Naive B cell (primary cell): ENCODE data around the gene TMEM150B. TPM values are rescaled to one million over a fixed set of nuclear protein-coding genes. Genes with fewer than 3 reads are reported as not detected.

ENCODE experiments used
- ATAC-seq, 2 donors: fragments of 150-1000 bp; cut with Tn5 transposase; 2 replicates each; pipeline ENCODE4 v1.10.0; 2021; ENCODE audit warnings: low read depth in 2 of 2, mild to moderate bottlenecking in 2 of 2, moderate library complexity in 2 of 2
- DNase-seq: peaks from one replicate; pipeline ENCODE4 v3.0.0; 2022
- H3K27ac Mint-ChIP-seq, 6 donors: one replicate each; pipeline ENCODE4 v1.8.0; 2020 to 2022; ENCODE audit warnings: mild to moderate bottlenecking in 6 of 6, mixed read lengths in 6 of 6, moderate library complexity in 5 of 6, inconsistent platforms in 2 of 6
- H3K27me3 Mint-ChIP-seq, 3 donors: one replicate each; pipeline ENCODE4 v1.8.0; 2021 to 2022; ENCODE audit warnings: mixed read lengths in 3 of 3, mild to moderate bottlenecking in 1 of 3
- H3K36me3 Mint-ChIP-seq, 2 donors: one replicate each; pipeline ENCODE4 v1.8.0; 2020 to 2022; ENCODE audit warnings: mixed read lengths in 2 of 2, inconsistent platforms in 1 of 2, mild to moderate bottlenecking in 1 of 2
- H3K4me1 Mint-ChIP-seq, 3 donors: one replicate each; pipeline ENCODE4 v1.8.0; 2020 to 2022; ENCODE audit warnings: mixed read lengths in 3 of 3, inconsistent platforms in 1 of 3, mild to moderate bottlenecking in 1 of 3, moderate library complexity in 1 of 3
- H3K4me3 Mint-ChIP-seq, 8 donors: one replicate each; pipeline ENCODE4 v1.8.0; 2020 to 2022; ENCODE audit warnings: mild to moderate bottlenecking in 8 of 8, mixed read lengths in 8 of 8, moderate library complexity in 8 of 8, inconsistent platforms in 2 of 8
- H3K9me3 Mint-ChIP-seq, 7 donors: one replicate each; pipeline ENCODE4 v1.8.0; 2020 to 2022; ENCODE audit warnings: mixed read lengths in 7 of 7, mild to moderate bottlenecking in 5 of 7, inconsistent platforms in 2 of 7, moderate library complexity in 1 of 7
- polyA plus RNA-seq, 6 donors: library from polyadenylated mRNA; unstranded; fragments of 300-500 nt; fragmentation: Illumina TruSeq; gene quantifications; one replicate each; pipeline ENCODE4 v1.2.3, GENCODE V29; 2021; ENCODE audit warnings: low read depth in 6 of 6

TMEM150B gene
- polyA plus RNA-seq, 6 donors from 2014 or later: not detected

DNA sequence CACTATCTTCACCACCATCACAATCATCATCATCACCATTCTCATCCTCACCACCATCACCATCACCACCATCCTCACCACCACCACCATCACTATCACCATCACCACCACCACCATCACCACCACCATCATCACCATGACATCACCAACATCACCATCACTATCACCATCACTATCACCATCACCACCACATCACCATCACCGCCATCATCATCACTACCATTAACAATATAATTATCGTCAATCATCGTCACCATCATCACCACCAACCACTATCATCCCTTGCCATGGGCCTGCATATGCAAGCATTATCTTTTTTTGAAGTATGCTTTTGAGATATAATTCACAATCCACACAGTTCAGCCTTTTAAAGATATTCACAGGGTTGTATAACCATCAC is 58.7 kb downstream of the TMEM150B start:
- DNase-seq (no peak), ATAC-seq (no peak)
- Mint-ChIP-seq H3K27ac (peak overlapping the region in 2 of 6 donors; percentile 5 to 76), H3K27me3 (no peaks in the 10 kb centered on the region), H3K9me3 (peaks cover 0 to 5% (median 2%) of the 10 kb centered on the region in 7 donors), H3K4me1 (peaks cover 8 to 22% (median 8%) of the 10 kb centered on the region in 3 donors), H3K36me3 (peaks cover 14 to 26% of the 10 kb centered on the region in 2 donors), H3K4me3 (peak overlapping the region in 1 of 8 donors; percentile 59)

DNA sequence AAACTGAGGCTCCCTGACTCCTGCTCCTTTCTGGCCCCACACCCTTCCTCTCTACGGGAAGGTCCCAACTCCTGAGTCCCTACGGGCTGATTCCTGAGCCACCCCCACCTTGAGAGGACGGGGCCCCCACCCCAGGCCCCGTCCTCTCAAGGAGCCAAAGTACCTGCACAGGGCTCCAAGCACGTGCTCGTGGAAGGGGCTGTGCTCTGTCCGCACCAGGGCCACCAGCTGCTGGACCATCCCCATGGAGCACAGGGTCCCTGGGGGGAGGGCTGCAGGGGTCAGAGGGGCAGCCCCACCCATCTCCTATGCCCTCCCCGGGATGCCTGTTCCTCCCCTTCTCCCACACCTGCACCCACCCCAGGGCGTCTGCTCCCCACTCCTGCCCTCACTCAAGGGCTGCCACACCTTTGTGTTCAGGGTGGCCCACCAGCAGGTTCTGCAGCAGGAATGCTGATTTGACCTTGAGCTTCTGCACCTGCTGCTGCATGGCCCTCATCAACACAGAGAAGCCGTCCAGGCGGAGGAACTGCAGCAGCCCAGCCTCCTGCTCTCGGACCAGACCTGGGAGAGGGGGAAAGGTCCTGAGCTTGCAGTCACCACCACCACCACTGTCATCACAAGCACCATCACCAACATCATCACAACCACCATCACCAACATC is 59.3 kb downstream of the TMEM150B start:
- no peak for DNase-seq
- Mint-ChIP-seq H3K27me3 (no peaks in the 10 kb centered on the region), H3K36me3 (peaks cover 14 to 23% of the 10 kb centered on the region in 2 donors), H3K4me3 (peak overlapping the region in 2 of 8 donors; percentile 59 to 65), H3K27ac (no peak overlapping the region), H3K4me1 (peaks cover 8 to 19% (median 8%) of the 10 kb centered on the region in 3 donors), H3K9me3 (peaks cover 0 to 5% (median 2%) of the 10 kb centered on the region in 7 donors)
- no peak for ATAC-seq

DNA sequence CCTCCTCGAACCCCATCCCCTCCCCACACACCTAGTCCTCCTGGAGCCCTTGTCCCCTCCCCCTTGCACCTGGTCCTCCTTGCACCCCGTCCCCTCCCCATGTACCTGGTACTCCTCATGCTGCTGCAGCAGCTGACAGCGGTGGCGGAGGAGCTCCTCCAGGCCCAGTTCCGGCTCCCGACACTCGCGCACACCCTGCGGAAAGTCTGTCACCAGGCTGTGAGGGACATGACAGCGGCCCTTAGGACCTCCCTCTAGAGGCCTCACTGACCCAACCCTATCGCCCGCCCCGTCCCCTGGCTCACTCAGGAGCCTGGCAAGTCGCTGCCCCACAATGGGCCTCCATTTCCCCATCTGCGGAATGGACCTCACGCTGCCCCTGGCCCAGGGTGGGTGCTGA is 60.0 kb downstream of the TMEM150B start:
- Mint-ChIP-seq H3K27ac (no peak overlapping the region), H3K9me3 (peaks cover 0 to 5% (median 2%) of the 10 kb centered on the region in 7 donors), H3K27me3 (no peaks in the 10 kb centered on the region), H3K4me3 (no peak overlapping the region), H3K4me1 (peaks cover 5 to 18% (median 8%) of the 10 kb centered on the region in 3 donors), H3K36me3 (peaks cover 14 to 17% of the 10 kb centered on the region in 2 donors)
- ATAC-seq (no peak), DNase-seq (no peak)

DNA sequence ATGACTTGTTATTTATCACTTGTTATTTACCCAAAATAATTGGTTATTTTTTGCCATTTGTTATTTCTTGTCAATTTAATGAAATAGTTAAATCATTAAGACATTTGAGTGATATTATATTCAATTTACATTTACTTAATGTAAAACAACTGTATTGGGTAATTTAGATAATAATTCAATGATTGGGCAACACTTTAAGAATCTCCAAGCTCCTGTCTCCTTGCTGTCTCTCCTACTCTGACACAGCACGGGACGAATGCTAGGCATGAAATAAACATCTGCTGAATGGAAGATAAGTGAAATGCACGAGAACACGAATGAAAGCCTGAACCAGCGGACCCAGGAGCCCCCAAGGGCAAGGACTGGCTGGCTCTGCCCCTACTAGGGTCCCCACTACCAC is 60.6 kb downstream of the TMEM150B start:
- ATAC-seq (no peak), DNase-seq (no peak)
- Mint-ChIP-seq H3K27me3 (no peaks in the 10 kb centered on the region), H3K27ac (no peak overlapping the region), H3K36me3 (peaks cover 12 to 17% of the 10 kb centered on the region in 2 donors), H3K4me1 (peaks cover 10 to 18% (median 11%) of the 10 kb centered on the region in 3 donors), H3K4me3 (no peak overlapping the region), H3K9me3 (peaks cover 0 to 5% (median 2%) of the 10 kb centered on the region in 7 donors)

Other genes starting within 250 kb of the TMEM150B start
- gene EPS8L1, start 249.5 kb downstream of the TMEM150B start, polyA plus RNA-seq: not detected
- 1 to 10 TPM; 1.0 to 8.1 (median 3.2) TPM for gene PPP1R12C, start 207.7 kb downstream of the TMEM150B start, polyA plus RNA-seq
- not detected for gene TNNT1, start 176.1 kb downstream of the TMEM150B start, polyA plus RNA-seq
- not detected for gene TNNI3, start 167.6 kb downstream of the TMEM150B start, polyA plus RNA-seq
- not detected for gene DNAAF3, start 158.7 kb downstream of the TMEM150B start, polyA plus RNA-seq
- 1 to 10 TPM in 5 of 6 donors, under 1 TPM in 1; 0.92 to 2.6 (median 1.6) TPM for gene SYT5, start 145.1 kb downstream of the TMEM150B start, polyA plus RNA-seq
- not detected for gene PTPRH, start 115.8 kb downstream of the TMEM150B start, polyA plus RNA-seq
- gene TMEM86B, start 96.6 kb downstream of the TMEM150B start, polyA plus RNA-seq: 1 to 10 TPM in 2 of 6 donors, under 1 TPM in 2, not detected in 2; 0.25 to 1.5 (median 0.76) TPM
- gene PPP6R1, start 66.3 kb downstream of the TMEM150B start, polyA plus RNA-seq: 10 to 100 TPM; 21.4 to 81.1 (median 41.1) TPM
- gene HSPBP1, start 45.2 kb downstream of the TMEM150B start, polyA plus RNA-seq: 10 to 100 TPM; 22.6 to 40.0 (median 32.6) TPM
- gene BRSK1, start 41.3 kb downstream of the TMEM150B start, polyA plus RNA-seq: not detected
- 1 to 10 TPM in 4 of 6 donors, under 1 TPM in 1, not detected in 1; 0.83 to 2.4 (median 1.3) TPM for gene KMT5C, start 14.5 kb upstream of the TMEM150B start, polyA plus RNA-seq
- not detected for gene COX6B2, start 29.4 kb upstream of the TMEM150B start, polyA plus RNA-seq
- not detected for gene GARIN5B, start 37.9 kb upstream of the TMEM150B start, polyA plus RNA-seq
- gene IL11, start 45.1 kb upstream of the TMEM150B start, polyA plus RNA-seq: not detected
- gene TMEM190, start 51.5 kb upstream of the TMEM150B start, polyA plus RNA-seq: not detected
- under 1 TPM in 4 of 6 donors, not detected in 2; 0.29 to 0.90 (median 0.40) TPM for gene TMEM238, start 59.0 kb upstream of the TMEM150B start, polyA plus RNA-seq
- 100 to 1,000 TPM; 229 to 734 (median 601) TPM for gene RPL28, start 60.6 kb upstream of the TMEM150B start, polyA plus RNA-seq
- 10 to 100 TPM; 18.8 to 41.3 (median 30.6) TPM for gene UBE2S, start 82.4 kb upstream of the TMEM150B start, polyA plus RNA-seq
- not detected for gene SHISA7, start 118.0 kb upstream of the TMEM150B start, polyA plus RNA-seq
- 10 to 100 TPM; 21.8 to 57.9 (median 28.0) TPM for gene ISOC2, start 136.3 kb upstream of the TMEM150B start, polyA plus RNA-seq
- gene C19orf85, start 139.4 kb upstream of the TMEM150B start, polyA plus RNA-seq: not detected
- gene ZNF628, start 151.3 kb upstream of the TMEM150B start, polyA plus RNA-seq: 1 to 10 TPM in 2 of 6 donors, under 1 TPM in 3, not detected in 1; 0.16 to 2.2 (median 0.94) TPM
- 1 to 10 TPM; 3.4 to 7.5 (median 4.8) TPM for gene NAT14, start 159.8 kb upstream of the TMEM150B start, polyA plus RNA-seq
- under 1 TPM in 4 of 6 donors, not detected in 2; 0.05 to 0.11 (median 0.09) TPM for gene SSC5D, start 163.1 kb upstream of the TMEM150B start, polyA plus RNA-seq
- not detected for gene SBK2, start 211.8 kb upstream of the TMEM150B start, polyA plus RNA-seq
- gene SBK3, start 220.2 kb upstream of the TMEM150B start, polyA plus RNA-seq: not detected